Smooth muscle cell (in vitro differentiated cells): ENCODE results near the gene CD8B. TPM values are rescaled to one million over a fixed set of nuclear protein-coding genes. Genes with fewer than 3 reads are reported as not detected.

Experiments used
- DNase-seq: peaks from one replicate; lab custom pipeline; 2025; ENCODE audit not compliant: unreplicated experiment; lab: John Stamatoyannopoulos, UW
- H2AFZ ChIP-seq: fragments of 200-600 bp; sonication (generic); 2 replicates; pipeline ENCODE4 v1.6.0; 2016; ENCODE audit warnings: antibody characterized with exemption, low read depth, mild to moderate bottlenecking
- H3F3A ChIP-seq: fragments of 200-600 bp; sonication (generic); 2 replicates; pipeline ENCODE4 v1.6.0; 2017; ENCODE audit warnings: antibody characterized with exemption, low read depth
- H3K27ac ChIP-seq: fragments of 200-600 bp; sonication (generic); 2 replicates; pipeline ENCODE4 v1.5.1; 2016; ENCODE audit warnings: low read depth, mild to moderate bottlenecking
- H3K27me3 ChIP-seq: fragments of 200-600 bp; sonication (generic); 2 replicates; pipeline ENCODE4 v1.6.1; 2016; ENCODE audit warnings: low read depth, mild to moderate bottlenecking
- H3K36me3 ChIP-seq: fragments of 200-600 bp; sonication (generic); 2 replicates; pipeline ENCODE4 v1.5.1; 2016; ENCODE audit warnings: low read depth
- H3K4me1 ChIP-seq: fragments of 200-600 bp; sonication (generic); 2 replicates; pipeline ENCODE4 v1.5.1; 2016; ENCODE audit warnings: low read depth
- H3K4me2 ChIP-seq: fragments of 200-600 bp; sonication (generic); 2 replicates; pipeline ENCODE4 v1.6.0; 2016; ENCODE audit warnings: mild to moderate bottlenecking
- H3K4me3 ChIP-seq: fragments of 200-600 bp; sonication (generic); 2 replicates; pipeline ENCODE4 v1.5.1; 2016; ENCODE audit warnings: mild to moderate bottlenecking
- H3K79me2 ChIP-seq: fragments of 200-600 bp; sonication (generic); 2 replicates; pipeline ENCODE4 v1.6.0; 2016; ENCODE audit warnings: low read depth, mild to moderate bottlenecking
- H3K9ac ChIP-seq: fragments of 200-600 bp; sonication (generic); 2 replicates; pipeline ENCODE4 v1.6.0; 2016; ENCODE audit warnings: low read depth
- H3K9me3 ChIP-seq: fragments of 200-600 bp; sonication (generic); replicated peaks from 2 replicates; pipeline ENCODE4 v1.5.1; 2016; ENCODE audit warnings: low read depth
- H4K20me1 ChIP-seq: fragments of 200-600 bp; sonication (generic); 2 replicates; pipeline ENCODE4 v1.6.0; 2016; ENCODE audit warnings: low read depth
- CTCF ChIP-seq: fragments of 200-600 bp; sonication (generic); IDR thresholded peaks from 2 replicates; pipeline ENCODE4 v1.5.1; 2017; ENCODE audit warnings: borderline replicate concordance, mild to moderate bottlenecking, antibody characterized with exemption; ENCODE audit not compliant: insufficient read depth, poor library complexity, severe bottlenecking
- WGBS: methylation state at CpG from one replicate; pipeline ENCODE4 v1.1.7; 2016; ENCODE audit warnings: low lambda C conversion rate; 5-methylcytosine and 5-hydroxymethylcytosine counted together
- polyA plus RNA-seq: library from polyadenylated mRNA; unstranded; fragments of >200 nt; fragmentation: Nextera tagmentation; extraction: Ambion mirVana; gene quantifications from 2 replicates; pipeline ENCODE4 v1.2.1, GENCODE V29; 2016
- total RNA-seq: library from RNA; depleted of rRNA; stranded (reverse); fragments of >200 nt; gene quantifications from 2 replicates; pipeline ENCODE4 v1.2.3, GENCODE V29; 2014

Gene CD8B
- total and polyA plus RNA-seq, 2 experiments from 2014 or later: not detected

DNA sequence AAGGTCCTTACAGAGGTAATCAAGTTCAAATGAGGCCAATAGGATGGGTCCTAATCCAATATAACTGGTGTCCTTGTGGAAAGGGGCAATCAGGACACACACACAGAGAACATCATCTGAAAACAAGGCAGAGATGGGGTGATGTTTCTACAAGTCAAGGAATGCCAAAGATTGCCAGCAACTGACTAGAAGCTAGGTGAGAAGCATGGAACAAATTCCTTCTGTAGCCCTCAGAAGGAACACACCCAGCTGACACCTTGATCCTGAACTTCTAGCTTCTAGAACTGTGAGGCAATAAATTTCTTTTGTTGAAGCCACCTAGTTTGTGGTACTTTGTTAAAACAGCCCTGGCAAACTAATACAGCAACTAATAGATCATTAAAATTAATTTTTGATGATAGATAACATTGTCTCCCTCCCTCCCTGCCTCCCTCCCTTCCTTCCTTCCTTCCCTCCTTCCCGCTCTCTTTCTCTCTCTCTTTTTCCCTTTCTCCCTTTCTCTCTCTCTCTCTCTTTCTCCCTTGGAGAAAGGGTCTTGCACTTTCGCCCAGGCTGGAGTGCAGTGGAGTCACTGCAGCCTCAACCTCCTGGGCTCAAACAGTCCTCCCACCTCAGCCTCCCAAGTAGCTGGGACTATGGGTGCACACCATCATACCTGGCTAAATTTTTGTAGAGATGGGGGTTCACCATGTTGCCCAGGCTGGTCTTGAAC, 60.7 kb downstream of the CD8B start:
- Histone ChIP-seq H3K79me2 (no peaks in the 10 kb centered on the region), H3K4me3 (no peak overlapping the region), H3K27ac (no peak overlapping the region), H3K9me3 (no peaks in the 10 kb centered on the region), H4K20me1 (no peaks in the 10 kb centered on the region), H3K9ac (no peak overlapping the region), H3K4me1 (no peaks in the 10 kb centered on the region), H3K27me3 (peaks cover 13% of the 10 kb centered on the region), H3F3A (no peaks in the 10 kb centered on the region), H3K4me2 (no peak overlapping the region), H3K36me3 (no peaks in the 10 kb centered on the region), H2AFZ (no peak overlapping the region)
- no peak for DNase-seq
- TF ChIP-seq CTCF: no peak
- WGBS: 61% methylated on average over 2 of the region's 2 CpGs

DNA sequence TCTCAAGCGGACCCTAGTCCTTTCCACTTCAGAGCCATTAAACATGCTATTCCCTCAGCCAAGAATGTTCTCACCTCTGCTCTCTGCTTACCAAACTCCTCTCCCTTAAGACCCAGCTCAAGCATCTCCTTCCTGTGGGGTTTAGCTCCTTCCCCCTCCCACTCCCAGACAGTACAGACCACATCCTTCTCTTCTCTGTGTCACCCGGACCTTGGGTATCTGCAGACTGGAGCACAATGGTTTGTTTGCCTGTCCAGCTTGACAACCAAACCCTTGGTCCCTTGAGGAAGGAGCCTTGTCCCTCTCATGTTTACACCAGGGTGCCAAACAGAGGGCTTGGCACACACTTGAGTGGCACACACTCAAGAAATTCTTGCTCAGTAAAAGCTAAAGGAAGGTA, 66.8 kb downstream of the CD8B start:
- Histone ChIP-seq H3K4me2 (no peak overlapping the region), H3K36me3 (no peaks in the 10 kb centered on the region), H3K4me3 (no peak overlapping the region), H2AFZ (no peak overlapping the region), H3F3A (no peaks in the 10 kb centered on the region), H3K79me2 (no peaks in the 10 kb centered on the region), H3K27ac (no peak overlapping the region), H3K9me3 (no peaks in the 10 kb centered on the region), H3K27me3 (peaks cover 52% of the 10 kb centered on the region), H4K20me1 (no peaks in the 10 kb centered on the region), H3K4me1 (peaks cover 12% of the 10 kb centered on the region), H3K9ac (no peak overlapping the region)
- 90% methylated on average over 2 of the region's 2 CpGs for WGBS
- no peak for TF ChIP-seq CTCF
- DNase-seq: no peak

DNA sequence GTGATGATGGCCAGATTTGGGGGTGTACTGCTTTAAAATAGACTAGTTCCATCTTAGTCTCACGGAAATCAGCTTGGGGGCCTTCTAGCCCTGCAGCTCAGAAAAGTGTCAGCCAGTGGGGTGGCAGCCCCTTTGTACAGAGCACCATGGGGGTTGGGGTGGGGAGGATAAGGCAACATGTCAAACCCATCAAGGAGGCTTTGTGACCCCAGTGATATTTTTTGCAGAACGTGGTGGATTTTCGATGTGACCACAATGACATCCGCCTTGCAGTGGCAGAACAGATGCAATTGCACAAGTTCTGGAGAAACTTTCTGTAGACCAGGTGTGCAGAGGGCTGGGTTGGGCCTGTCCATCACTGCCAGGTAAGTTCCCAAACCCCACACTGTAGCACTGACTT, 67.9 kb downstream of the CD8B start:
- H3K9ac ChIP-seq: no peak overlapping the region
- H3K4me2 ChIP-seq: no peak overlapping the region
- 76% methylated on average over 4 of the region's 4 CpGs for WGBS
- no peaks in the 10 kb centered on the region for H3K9me3 ChIP-seq
- peaks cover 63% of the 10 kb centered on the region for H3K27me3 ChIP-seq
- H3K4me1 ChIP-seq: peaks cover 16% of the 10 kb centered on the region
- no peak overlapping the region for H2AFZ ChIP-seq
- H3K27ac ChIP-seq: no peak overlapping the region
- H4K20me1 ChIP-seq: no peaks in the 10 kb centered on the region
- no peaks in the 10 kb centered on the region for H3F3A ChIP-seq
- no peaks in the 10 kb centered on the region for H3K36me3 ChIP-seq
- DNase-seq: no peak
- no peaks in the 10 kb centered on the region for H3K79me2 ChIP-seq
- H3K4me3 ChIP-seq: no peak overlapping the region
- no peak for TF ChIP-seq CTCF

DNA sequence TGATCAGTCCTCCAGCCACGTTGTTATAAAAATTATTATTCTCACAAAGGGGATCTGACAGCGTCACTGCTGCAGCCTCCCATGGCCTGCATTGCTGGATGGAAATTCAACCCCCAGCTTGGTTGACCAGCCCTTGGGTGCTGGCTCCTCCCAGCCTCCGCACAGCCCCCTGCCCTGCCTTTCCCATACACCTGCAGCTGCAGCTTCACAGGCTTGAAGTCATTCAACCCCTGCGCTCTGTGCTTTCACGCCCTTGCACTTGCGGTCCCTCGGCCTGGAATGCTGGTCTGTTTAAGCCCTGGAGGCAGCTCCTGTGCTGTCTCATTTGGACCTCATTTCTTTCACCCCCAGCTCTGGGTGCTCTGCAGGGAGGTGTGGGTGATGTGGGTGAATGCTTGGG, 70.1 kb downstream of the CD8B start:
- no peak for DNase-seq
- no peak overlapping the region for H2AFZ ChIP-seq
- 50% methylated on average over 7 of the region's 7 CpGs for WGBS
- peaks cover 16% of the 10 kb centered on the region for H3K4me1 ChIP-seq
- H3F3A ChIP-seq: no peaks in the 10 kb centered on the region
- H4K20me1 ChIP-seq: no peaks in the 10 kb centered on the region
- no peak overlapping the region for H3K4me3 ChIP-seq
- no peak overlapping the region for H3K27ac ChIP-seq
- H3K36me3 ChIP-seq: no peaks in the 10 kb centered on the region
- H3K4me2 ChIP-seq: peak overlapping the region; percentile 71
- H3K9me3 ChIP-seq: no peaks in the 10 kb centered on the region
- no peaks in the 10 kb centered on the region for H3K79me2 ChIP-seq
- peaks cover 82% of the 10 kb centered on the region for H3K27me3 ChIP-seq
- TF ChIP-seq CTCF: no peak
- no peak overlapping the region for H3K9ac ChIP-seq
